AG09309 (cell line): Measurements from ENCODE around the gene ASTN2.

Source experiments
- DNase-seq: peaks from one replicate; pipeline ENCODE4 v3.0.0-alpha.2; 2010; ENCODE audit warnings: low read depth
- H3K4me3 ChIP-seq: 2 replicates; pipeline ENCODE4 v1.5.1; 2011; ENCODE audit warnings: mild to moderate bottlenecking, low read depth, low read length, moderate library complexity; ENCODE audit not compliant: control insufficient read depth
- CTCF ChIP-seq: IDR thresholded peaks from 2 replicates; pipeline ENCODE4 v1.5.1; 2011; ENCODE audit warnings: mild to moderate bottlenecking, low read depth, low read length, inconsistent platforms; ENCODE audit not compliant: insufficient read depth, control insufficient read depth; ENCODE audit errors: missing control alignments

Gene ASTN2

GRCh38 chr9:116411506-116411905, 1003.4 kb downstream of the ASTN2 start:
- no peak for TF ChIP-seq CTCF
- no peak for DNase-seq
- H3K4me3 ChIP-seq: no peak overlapping the region

GRCh38 chr9:116409638-116410037, 1005.2 kb downstream of the ASTN2 start:
- no peak for TF ChIP-seq CTCF
- H3K4me3 ChIP-seq: no peak overlapping the region
- no peak for DNase-seq

DNA sequence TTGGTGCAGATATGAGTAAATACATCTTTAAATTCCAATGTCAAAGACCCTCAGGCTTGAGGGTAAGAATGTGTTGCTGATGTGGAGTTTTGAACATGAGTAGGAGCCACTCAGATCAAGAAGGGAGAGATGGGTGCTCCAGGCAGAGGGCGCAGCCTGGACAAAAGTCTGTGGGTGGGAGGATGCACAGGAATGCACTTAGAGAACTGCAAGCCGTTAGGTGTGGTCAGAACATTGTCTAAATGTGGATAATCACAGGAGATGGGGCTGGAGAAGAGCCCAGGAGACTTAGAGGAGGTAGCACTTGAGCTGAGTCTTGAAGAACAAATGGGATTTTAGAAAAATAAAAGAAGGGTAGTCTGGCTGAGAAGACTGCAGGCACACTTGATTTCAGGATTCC, 1005.7 kb downstream of the ASTN2 start:
- DNase-seq: no peak
- no peak overlapping the region for H3K4me3 ChIP-seq
- TF ChIP-seq CTCF: no peak

- no peak for DNase-seq
- H3K4me3 ChIP-seq: no peak overlapping the region
- TF ChIP-seq CTCF: no peak
Measured at GRCh38 chr9:116406469-116406868, 1008.4 kb downstream of the ASTN2 start.

DNA sequence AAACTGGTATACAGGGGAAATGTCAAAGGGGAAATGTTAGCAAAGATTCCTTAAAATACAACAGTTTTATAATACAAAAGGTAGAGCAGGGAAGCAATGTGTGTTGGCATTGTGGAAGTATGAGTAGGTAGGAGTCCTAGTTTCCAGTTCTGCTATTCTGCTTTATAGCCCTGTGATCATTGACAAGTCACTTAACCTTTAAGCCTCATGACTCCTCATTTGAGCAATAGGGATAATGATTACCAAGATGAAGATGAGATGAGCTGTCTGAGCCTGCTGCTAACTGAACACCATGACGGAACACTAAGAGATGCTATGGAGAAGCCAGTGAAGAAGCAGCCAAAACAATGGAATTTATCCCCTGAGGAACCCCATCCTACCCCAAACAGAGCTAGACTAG, 1009.5 kb downstream of the ASTN2 start:
- DNase-seq: no peak

GRCh38 chr9:116404228-116404627, 1010.6 kb downstream of the ASTN2 start:
- no peak for DNase-seq
- TF ChIP-seq CTCF: no peak
- no peak overlapping the region for H3K4me3 ChIP-seq

More for the DNA sequence above, 1009.5 kb downstream of the ASTN2 start:
- no peak for TF ChIP-seq CTCF
- no peak overlapping the region for H3K4me3 ChIP-seq

GRCh38 chr9:116403171-116403570, 1011.7 kb downstream of the ASTN2 start:
- no peak for TF ChIP-seq CTCF
- no peak overlapping the region for H3K4me3 ChIP-seq
- no peak for DNase-seq
